ENCODE results near the gene GPC5. TPM values are rescaled to one million over a fixed set of nuclear protein-coding genes. Genes with fewer than 3 reads are reported as not detected.

GPC5 gene
- total and polyA plus RNA-seq, 2 of the 8 experiments (the other 6 are each of a cell fraction or from before 2014, with no cell fraction given), result 0.20 to 0.39 TPM

DNA sequence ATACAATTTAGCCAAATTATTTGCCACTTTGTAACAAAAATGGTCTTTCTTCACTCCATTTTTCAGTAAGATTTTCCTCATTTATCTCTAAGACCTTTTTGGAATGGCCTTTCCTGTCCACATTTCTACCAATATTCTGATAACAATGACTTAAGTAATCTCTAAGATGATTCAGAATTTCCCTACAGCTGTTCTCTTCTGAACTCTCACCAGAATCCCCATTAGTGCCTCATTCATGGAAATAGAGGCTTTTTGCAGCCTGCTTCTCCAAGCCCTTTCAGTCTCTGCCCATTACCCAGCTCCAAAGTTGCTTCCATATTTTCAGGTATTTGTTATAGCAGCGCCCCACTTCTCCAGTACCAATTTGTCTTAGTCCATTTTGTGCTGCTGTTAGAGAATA is 867.0 kb downstream of the GPC5 start:
- no peak overlapping the region for H2BK120ac ChIP-seq (replicated peaks; ENCODE audit: low read depth, low read length)
- H3K27ac ChIP-seq (ENCODE audit: low read depth, low read length), result no peak overlapping the region
- no peak overlapping the region for H3K18ac ChIP-seq (ENCODE audit: extremely low read depth, low read length)
- no peak overlapping the region for H4K5ac ChIP-seq (ENCODE audit: insufficient read length, low read depth, low read length)
- 86% methylated on average over 1 of the region's 1 CpG; no CpG with 5 or more reads in 1 of the 2 experiments for WGBS, 2 experiments (ENCODE audit: extremely low coverage in 1 of 2, insufficient coverage in 1 of 2, insufficient read length in 1 of 2, insufficient replicate concordance in 2 of 2, low coverage in 1 of 2, low lambda C conversion rate in 2 of 2, missing lambda C conversion rate in 1 of 2)
- no peak overlapping the region for H3K4me2 ChIP-seq (ENCODE audit: insufficient read depth in 1 of 2, low read depth in 2 of 2, low read length in 2 of 2)
- no peak overlapping the region for H2BK5ac ChIP-seq (ENCODE audit: low read depth, low read length)
- no peaks in the 10 kb centered on the region for H3K27me3 ChIP-seq (replicated peaks in 1 of 4; ENCODE audit: control insufficient read depth in 3 of 4, extremely low read depth in 1 of 4, insufficient read depth in 3 of 4, low read length in 3 of 4)
- H2BK12ac ChIP-seq (ENCODE audit: low read depth, low read length), result no peak overlapping the region
- H4K20me1 ChIP-seq (replicated peaks in 1 of 2; ENCODE audit: control insufficient read depth in 1 of 2, insufficient read depth in 2 of 2, low read length in 2 of 2), result no peaks in the 10 kb centered on the region
- H2BK20ac ChIP-seq (ENCODE audit: low read length), result no peak overlapping the region
- ChIA-PET POLR2A (ENCODE audit: partially characterized antibody) (no interaction called here), CTCF (ENCODE audit: partially characterized antibody) (no interaction called here)
- no peak overlapping the region for H2BK15ac ChIP-seq (ENCODE audit: low read length)
- H3K23ac ChIP-seq (ENCODE audit: insufficient read length), result no peak overlapping the region
- no peak overlapping the region for H4K8ac ChIP-seq (ENCODE audit: extremely low read depth, insufficient read depth, low read length)
- no peaks in the 10 kb centered on the region for H3K9me3 ChIP-seq (ENCODE audit: insufficient read depth in 2 of 2, low read depth in 1 of 2, low read length in 1 of 2)
- no peak overlapping the region for H3K4me3 ChIP-seq (ENCODE audit: extremely low read depth in 1 of 4, insufficient read depth in 2 of 4, low read depth in 3 of 4, low read length in 4 of 4)
- H2AK5ac ChIP-seq (ENCODE audit: low read depth, low read length), result no peak overlapping the region
- FAIRE-seq (no peak), DNase-seq (ENCODE audit: low read depth in 1 of 2, low spot score in 2 of 2) (no peak)
- H3K9ac ChIP-seq (replicated peaks in 1 of 4; ENCODE audit: extremely low read depth in 1 of 4, low read depth in 3 of 4, low read length in 3 of 4), result no peak overlapping the region
- 0 out of 2 replicates have a peak overlapping the region, but pooled peaks have one; percentile 18 for H2AFZ ChIP-seq (ENCODE audit: low read length)
- H3K23me2 ChIP-seq (ENCODE audit: low read depth, low read length), result no peaks in the 10 kb centered on the region
- H4K91ac ChIP-seq (replicated peaks; ENCODE audit: insufficient read length, low read length), result no peak overlapping the region
- no peak overlapping the region for H3K14ac ChIP-seq (ENCODE audit: insufficient read length)
- H3K4me1 ChIP-seq (replicated peaks in 1 of 4; ENCODE audit: control insufficient read depth in 3 of 4, insufficient read depth in 4 of 4, low read length in 3 of 4), result no peaks in the 10 kb centered on the region
- no peak overlapping the region for H3K4ac ChIP-seq (replicated peaks; ENCODE audit: insufficient read length, low read depth, low read length)
- no peaks in the 10 kb centered on the region for H3K36me3 ChIP-seq (ENCODE audit: control insufficient read depth in 2 of 4, insufficient read depth in 4 of 4, low read length in 3 of 4)
- H3K56ac ChIP-seq (replicated peaks; ENCODE audit: insufficient read length, low read depth, low read length), result no peak overlapping the region
- H3K79me1 ChIP-seq (ENCODE audit: low read depth, low read length), result no peaks in the 10 kb centered on the region
- no peaks in the 10 kb centered on the region for H3K79me2 ChIP-seq (ENCODE audit: control insufficient read depth in 1 of 2, insufficient read depth in 2 of 2, low read length in 2 of 2)
- no peak for TF ChIP-seq CHD7 (IDR thresholded peaks at IDR 0.05; ENCODE audit: insufficient replicate concordance, low read length)

Measured in H1 (cell line).